HepG2 (cell line): ENCODE measurements around the gene CPT1A. TPM values are rescaled to one million over a fixed set of nuclear protein-coding genes. Genes with fewer than 3 reads are reported as not detected.

Experiments
- ARID5B ChIP-seq: IDR thresholded peaks from 2 replicates; pipeline ENCODE4 v1.4.0; 2020; ENCODE audit warnings: mild to moderate bottlenecking, missing genetic modification reagents
- ATF2 ChIP-seq: sonication (generic); formaldehyde crosslinking; IDR thresholded peaks from 2 replicates; pipeline ENCODE4 v1.4.0; 2020; ENCODE audit warnings: missing genetic modification reagents
- BHLHE40 ChIP-seq: IDR thresholded peaks from 2 replicates; pipeline ENCODE4 v1.6.1; 2011; ENCODE audit warnings: low read length, improper control_type of control experiment
- CTCF ChIP-seq: sonication (generic); formaldehyde crosslinking; IDR thresholded peaks from 2 replicates; pipeline ENCODE4 v1.5.0; 2020; ENCODE audit warnings: mild to moderate bottlenecking, missing genetic modification reagents, moderate library complexity
- ELK4 ChIP-seq: sonication (generic); formaldehyde crosslinking; IDR thresholded peaks from 2 replicates; pipeline ENCODE4 v1.9.0; 2021; ENCODE audit warnings: missing genetic modification reagents, borderline replicate concordance
- GATAD1 ChIP-seq: IDR thresholded peaks from 2 replicates; pipeline ENCODE4 v1.6.1; 2016; ENCODE audit warnings: missing genetic modification reagents, missing compliant biosample characterization
- GFI1 ChIP-seq: sonication (generic); formaldehyde crosslinking; IDR thresholded peaks from 2 replicates; pipeline ENCODE4 v1.5.0; 2020; ENCODE audit warnings: missing genetic modification reagents, mild to moderate bottlenecking, borderline replicate concordance
- HNRNPH1 ChIP-seq: fragments of 200-400 bp; formaldehyde crosslinking; optimal IDR thresholded peaks from 2 replicates; pipeline ENCODE3; 2017; ENCODE audit warnings: mild to moderate bottlenecking, low read depth, low read length
- JUND ChIP-seq: sonication (generic); formaldehyde crosslinking; IDR thresholded peaks from 2 replicates; pipeline ENCODE4 v1.8.0; 2022; ENCODE audit warnings: mild to moderate bottlenecking, missing genetic modification reagents
- KDM1A ChIP-seq: IDR thresholded peaks from 2 replicates; pipeline ENCODE4 v1.6.1; 2016; ENCODE audit warnings: missing compliant biosample characterization
- MYC ChIP-seq: sonication (generic); formaldehyde crosslinking; IDR thresholded peaks from 2 replicates; pipeline ENCODE4 v1.9.0; 2021; ENCODE audit warnings: missing genetic modification reagents, borderline replicate concordance
- SMARCE1 ChIP-seq: fragments of 450-650 bp; IDR thresholded peaks from 2 replicates; pipeline ENCODE4 v1.6.1; 2017; ENCODE audit warnings: borderline replicate concordance
- TFDP1 ChIP-seq: IDR thresholded peaks from 2 replicates; pipeline ENCODE4 v1.6.1; 2016; ENCODE audit warnings: missing compliant biosample characterization, missing genetic modification reagents, borderline replicate concordance
- ZHX1 ChIP-seq: sonication (generic); formaldehyde crosslinking; IDR thresholded peaks from 2 replicates; pipeline ENCODE4 v1.8.1; 2022; ENCODE audit warnings: low read depth, mild to moderate bottlenecking, missing genetic modification reagents
- ZNF354B ChIP-seq: sonication (generic); formaldehyde crosslinking; IDR thresholded peaks from 2 replicates; pipeline ENCODE4 v1.8.0; 2022; ENCODE audit warnings: mild to moderate bottlenecking, missing genetic modification reagents
- ZNF737 ChIP-seq: sonication (generic); formaldehyde crosslinking; IDR thresholded peaks from 2 replicates; pipeline ENCODE4 v1.5.0; 2020; ENCODE audit warnings: missing genetic modification reagents, mild to moderate bottlenecking, borderline replicate concordance
- polyA plus RNA-seq, 8 experiments: library from polyadenylated mRNA; depleted of rRNA in 3 of 8; stranded (reverse) in 7 of 8; unstranded in 1 of 8; fragments of >200 nt; fragmentation: Illumina TruSeq in 4 of 8; extraction: Trizol in 4 of 8; gene quantifications; 2 replicates each; pipeline versions ENCODE4 v1.2.1 to v1.2.3, GENCODE V29; 2011 to 2016; ENCODE audit warnings: low read depth in 4 of 8, missing spikeins in 1 of 8, mixed read lengths in 1 of 8; ENCODE audit not compliant: insufficient read depth in 1 of 8
- total RNA-seq, 5 experiments: library from RNA; depleted of rRNA; stranded (reverse); fragments of >200 nt; fragmentation: Illumina TruSeq; extraction: Trizol; gene quantifications; 2 replicates each; pipeline ENCODE4 v1.2.3, GENCODE V29; 2016; ENCODE audit warnings: low read depth in 1 of 5

CPT1A gene
- total and polyA plus RNA-seq, 2 of the 13 experiments (the other 11 are each of a cell fraction or from before 2014, with no cell fraction given), result 7.0 to 7.1 TPM

GRCh38 chr11:68845351-68846002 lies 3.8 kb upstream of the CPT1A start (continued):
- TF ChIP-seq ARID5B (CRISPR knock-in tag), result peak; percentile 97
- TF ChIP-seq GFI1 (CRISPR knock-in tag), result peak; percentile 98
- no peak for TF ChIP-seq HNRNPH1
- peak; percentile 93 for TF ChIP-seq KDM1A
- peak; percentile 86 for TF ChIP-seq ATF2
- TF ChIP-seq ELK4 (CRISPR knock-in tag), result no peak
- peak; percentile 92 for TF ChIP-seq BHLHE40
- TF ChIP-seq ZNF737 (CRISPR knock-in tag), result 0 out of 2 replicates have a peak, but pooled peaks have one; percentile 25
- peak; percentile 86 for TF ChIP-seq MYC (CRISPR knock-in tag)
- TF ChIP-seq ZNF354B (CRISPR knock-in tag), result 0 out of 2 replicates have a peak, but pooled peaks have one; percentile 54
- peak; percentile 91 for TF ChIP-seq ZHX1
- peak; percentile 82 for TF ChIP-seq TFDP1 (CRISPR knock-in tag)
- TF ChIP-seq CTCF (CRISPR knock-in tag), result 0 out of 2 replicates have a peak, but pooled peaks have one; percentile 22
- TF ChIP-seq GATAD1 (CRISPR knock-in tag), result peak; percentile 74
- TF ChIP-seq JUND (CRISPR knock-in tag), result peak; percentile 74; the same call in 1 of the 2 replicates
- no peak for TF ChIP-seq SMARCE1
